ENCODE data around the gene ESD. TPM values are rescaled to one million over a fixed set of nuclear protein-coding genes. Genes with fewer than 3 reads are reported as not detected.

Gene ESD
- total and polyA plus RNA-seq, 10 of the 15 experiments (the other 5 are each of a cell fraction or from before 2014, with no cell fraction given): 105 to 387 (median 195) TPM

DNA sequence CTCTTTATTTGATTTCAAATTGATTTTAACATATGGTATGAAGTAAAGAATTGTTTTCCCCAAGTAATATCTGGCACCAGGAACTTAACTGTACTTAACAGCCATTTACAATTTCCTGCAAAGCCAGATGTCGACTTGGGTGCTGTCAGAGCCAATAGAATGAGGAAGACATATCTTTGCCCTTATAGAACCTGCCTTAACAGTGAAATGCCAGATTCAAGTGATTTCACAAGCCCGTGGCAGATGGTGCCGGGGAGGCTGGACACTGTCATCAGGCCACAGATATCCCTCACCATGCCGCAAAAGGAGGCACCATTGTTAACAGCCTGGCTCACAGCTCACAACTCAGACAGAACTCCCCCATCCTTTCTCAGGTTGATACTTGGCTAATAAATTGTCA lies 48.7 kb downstream of the ESD start (continued):
- TF ChIP-seq, protein P1, sequence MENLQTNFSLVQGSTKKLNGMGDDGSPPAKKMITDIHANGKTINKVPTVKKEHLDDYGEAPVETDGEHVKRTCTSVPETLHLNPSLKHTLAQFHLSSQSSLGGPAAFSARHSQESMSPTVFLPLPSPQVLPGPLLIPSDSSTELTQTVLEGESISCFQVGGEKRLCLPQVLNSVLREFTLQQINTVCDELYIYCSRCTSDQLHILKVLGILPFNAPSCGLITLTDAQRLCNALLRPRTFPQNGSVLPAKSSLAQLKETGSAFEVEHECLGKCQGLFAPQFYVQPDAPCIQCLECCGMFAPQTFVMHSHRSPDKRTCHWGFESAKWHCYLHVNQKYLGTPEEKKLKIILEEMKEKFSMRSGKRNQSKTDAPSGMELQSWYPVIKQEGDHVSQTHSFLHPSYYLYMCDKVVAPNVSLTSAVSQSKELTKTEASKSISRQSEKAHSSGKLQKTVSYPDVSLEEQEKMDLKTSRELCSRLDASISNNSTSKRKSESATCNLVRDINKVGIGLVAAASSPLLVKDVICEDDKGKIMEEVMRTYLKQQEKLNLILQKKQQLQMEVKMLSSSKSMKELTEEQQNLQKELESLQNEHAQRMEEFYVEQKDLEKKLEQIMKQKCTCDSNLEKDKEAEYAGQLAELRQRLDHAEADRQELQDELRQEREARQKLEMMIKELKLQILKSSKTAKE (IDR thresholded peaks at IDR 0.05; ENCODE audit: low read depth, poor library complexity, severe bottlenecking): no peak
- TF ChIP-seq, protein P2, sequence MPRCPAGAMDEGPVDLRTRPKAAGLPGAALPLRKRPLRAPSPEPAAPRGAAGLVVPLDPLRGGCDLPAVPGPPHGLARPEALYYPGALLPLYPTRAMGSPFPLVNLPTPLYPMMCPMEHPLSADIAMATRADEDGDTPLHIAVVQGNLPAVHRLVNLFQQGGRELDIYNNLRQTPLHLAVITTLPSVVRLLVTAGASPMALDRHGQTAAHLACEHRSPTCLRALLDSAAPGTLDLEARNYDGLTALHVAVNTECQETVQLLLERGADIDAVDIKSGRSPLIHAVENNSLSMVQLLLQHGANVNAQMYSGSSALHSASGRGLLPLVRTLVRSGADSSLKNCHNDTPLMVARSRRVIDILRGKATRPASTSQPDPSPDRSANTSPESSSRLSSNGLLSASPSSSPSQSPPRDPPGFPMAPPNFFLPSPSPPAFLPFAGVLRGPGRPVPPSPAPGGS (IDR thresholded peaks at IDR 0.05; ENCODE audit: borderline replicate concordance, insufficient read depth, low read depth, low read length, poor library complexity, severe bottlenecking): no peak
- no peak for TF ChIP-seq BRCA1 (IDR thresholded peaks at IDR 0.05; ENCODE audit: low read depth, low read length)
- TF ChIP-seq, protein P3, sequence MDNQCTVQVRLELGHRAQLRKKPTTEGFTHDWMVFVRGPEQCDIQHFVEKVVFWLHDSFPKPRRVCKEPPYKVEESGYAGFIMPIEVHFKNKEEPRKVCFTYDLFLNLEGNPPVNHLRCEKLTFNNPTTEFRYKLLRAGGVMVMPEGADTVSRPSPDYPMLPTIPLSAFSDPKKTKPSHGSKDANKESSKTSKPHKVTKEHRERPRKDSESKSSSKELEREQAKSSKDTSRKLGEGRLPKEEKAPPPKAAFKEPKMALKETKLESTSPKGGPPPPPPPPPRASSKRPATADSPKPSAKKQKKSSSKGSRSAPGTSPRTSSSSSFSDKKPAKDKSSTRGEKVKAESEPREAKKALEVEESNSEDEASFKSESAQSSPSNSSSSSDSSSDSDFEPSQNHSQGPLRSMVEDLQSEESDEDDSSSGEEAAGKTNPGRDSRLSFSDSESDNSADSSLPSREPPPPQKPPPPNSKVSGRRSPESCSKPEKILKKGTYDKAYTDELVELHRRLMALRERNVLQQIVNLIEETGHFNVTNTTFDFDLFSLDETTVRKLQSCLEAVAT (IDR thresholded peaks at IDR 0.05): no peak

DNA sequence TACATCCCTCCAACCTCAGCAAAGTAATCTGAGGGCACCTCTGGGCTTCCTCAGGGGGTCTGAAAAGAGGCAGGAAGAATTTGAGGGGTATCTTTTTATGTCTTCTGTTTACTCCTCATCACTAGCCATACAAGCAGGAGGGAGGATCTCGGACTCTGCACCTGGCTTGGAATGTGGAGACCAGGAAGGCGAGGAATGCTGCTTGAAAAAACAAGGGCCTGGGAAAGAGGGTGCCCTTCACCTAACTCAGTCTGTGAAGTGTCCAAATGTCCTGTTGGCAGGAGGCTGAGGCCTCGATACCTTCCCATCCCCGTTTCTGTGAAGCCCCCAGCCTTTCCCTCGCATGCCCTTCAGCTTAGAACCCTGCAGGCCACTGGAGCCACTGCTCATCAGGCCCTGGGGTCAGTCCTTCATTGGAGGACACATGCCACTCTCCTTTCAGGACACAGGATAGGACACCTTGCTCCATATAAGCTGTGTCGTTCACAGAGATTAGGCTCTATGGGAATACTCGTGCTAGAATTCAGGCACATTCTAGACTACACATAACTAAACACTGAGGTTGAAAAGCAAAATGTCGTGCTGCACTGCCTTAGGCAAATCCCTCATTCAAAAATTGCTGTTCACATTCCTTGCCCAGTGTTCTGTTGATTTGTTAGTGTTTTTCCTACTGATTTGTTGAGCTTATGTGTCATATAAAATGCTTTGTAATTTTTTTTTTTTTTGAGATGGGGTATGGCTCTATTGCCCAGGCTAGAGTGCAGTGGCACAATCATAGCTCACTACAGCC lies 49.7 kb downstream of the ESD start:
- DNase-seq (ENCODE audit: low read depth, low spot score) (no peak), ATAC-seq (no peak), FAIRE-seq (no peak)
- no peak overlapping the region for H3K4me3 ChIP-seq
- POLR2A ChIA-PET: interaction anchor here (0.6 kb wide), 1 partner anchor 552 kb away, joined by 3 read pairs; no protein-coding TSS in a partner anchor
- H3K27ac ChIP-seq (ENCODE audit: control insufficient read depth, insufficient read depth): no peak overlapping the region
- H2AFZ ChIP-seq (ENCODE audit: control insufficient read depth, low read depth, low read length): no peak overlapping the region
- no peaks in the 10 kb centered on the region for H3K27me3 ChIP-seq (replicated peaks in 1 of 2; ENCODE audit: control insufficient read depth in 2 of 2, insufficient read depth in 2 of 2, low read length in 1 of 2)
- peaks cover 8 to 33% of the 10 kb centered on the region in 2 experiments for H3K36me3 ChIP-seq (ENCODE audit: control insufficient read depth in 2 of 2, insufficient read depth in 2 of 2, low read length in 1 of 2)
- no peak overlapping the region for H3K4me2 ChIP-seq (ENCODE audit: control insufficient read depth, insufficient read depth)
- H3K9me3 ChIP-seq (replicated peaks; ENCODE audit: control insufficient read depth, insufficient read depth, low read length): no peaks in the 10 kb centered on the region
- no peaks in the 10 kb centered on the region for H4K20me1 ChIP-seq (ENCODE audit: control insufficient read depth, insufficient read depth)
- 98% methylated on average over 8 of the region's 8 CpGs for WGBS (ENCODE audit: insufficient coverage, insufficient replicate concordance, low lambda C conversion rate, missing lambda C conversion rate)
- intact Hi-C loops (cut with micrococcal nuclease; ENCODE audit: unreplicated experiment) (no loop called here), in situ Hi-C loops (cut with MboI) (no loop called here)
- no TSS peak for BruUV-seq (replicated peaks)
- H3K9ac ChIP-seq (ENCODE audit: control insufficient read depth, insufficient read depth, low read length): no peak overlapping the region
- SMC1A ChIA-PET (ENCODE audit: uncharacterized antibody, unreplicated experiment): interaction anchor here (1.3 to 1.4 kb wide), 2 partner anchors 11 to 18 kb away, joined by 3 read pairs; no protein-coding TSS in a partner anchor
- CTCF ChIA-PET: interaction anchor here (1.0 to 1.9 kb wide), 2 partner anchors 11 to 17 kb away, joined by 3 to 4 read pairs; no protein-coding TSS in a partner anchor
- peaks cover 2% of the 10 kb centered on the region; the same call in 1 of the 2 replicates for H3K4me1 ChIP-seq (ENCODE audit: control insufficient read depth, insufficient read depth, low read length)
- RAD21 ChIA-PET (ENCODE audit: unreplicated experiment): no interaction called here
- H3K79me2 ChIP-seq (ENCODE audit: control insufficient read depth, insufficient read depth, low read length): no peaks in the 10 kb centered on the region
- TF ChIP-seq RAD21 (IDR thresholded peaks at IDR 0.05; ENCODE audit: insufficient read depth, low read depth, low read length) (no peak), POLR2AphosphoS5 (IDR thresholded peaks at IDR 0.05; ENCODE audit: low read length) (0 out of 2 replicates have a peak, but pooled peaks have one; percentile 34)
